HepG2 (cell line): ENCODE data around the gene GLYAT. TPM values are rescaled to one million over a fixed set of nuclear protein-coding genes. Genes with fewer than 3 reads are reported as not detected.

ENCODE experiments used
- BRF2 ChIP-seq: sonication (generic); formaldehyde crosslinking; IDR thresholded peaks from 2 replicates; pipeline ENCODE4 v1.8.1; 2022; ENCODE audit warnings: mild to moderate bottlenecking, missing genetic modification reagents
- CAMTA2 ChIP-seq: sonication (generic); formaldehyde crosslinking; IDR thresholded peaks from 2 replicates; pipeline ENCODE4 v1.4.0; 2020; ENCODE audit warnings: mild to moderate bottlenecking, missing genetic modification reagents, borderline replicate concordance
- GATAD2A ChIP-seq: IDR thresholded peaks from 2 replicates; pipeline ENCODE4 v1.6.1; 2016
- IKZF4 ChIP-seq: sonication (generic); formaldehyde crosslinking; IDR thresholded peaks from 2 replicates; pipeline ENCODE4 v1.5.1; 2020; ENCODE audit warnings: borderline replicate concordance, mild to moderate bottlenecking, low read depth, missing genetic modification reagents; ENCODE audit errors: not compliant biosample characterization
- KLF13 ChIP-seq: sonication (generic); formaldehyde crosslinking; IDR thresholded peaks from 2 replicates; pipeline ENCODE4 v1.4.0; 2020; ENCODE audit warnings: mild to moderate bottlenecking, missing genetic modification reagents
- KLF6 ChIP-seq: IDR thresholded peaks from 2 replicates; pipeline ENCODE4 v1.8.0; 2016; ENCODE audit warnings: missing biosample characterization, missing genetic modification reagents
- MAF1 ChIP-seq: sonication (generic); formaldehyde crosslinking; IDR thresholded peaks from 2 replicates; pipeline ENCODE4 v1.5.0; 2020; ENCODE audit warnings: missing genetic modification reagents, borderline replicate concordance
- MAFF ChIP-seq: IDR thresholded peaks from 2 replicates; pipeline ENCODE4 v1.6.1; 2011; ENCODE audit warnings: low read depth, low read length, improper control_type of control experiment
- MED8 ChIP-seq: sonication (generic); formaldehyde crosslinking; IDR thresholded peaks from 2 replicates; pipeline ENCODE4 v1.8.1; 2023; ENCODE audit warnings: mild to moderate bottlenecking, missing genetic modification reagents; ENCODE audit not compliant: insufficient replicate concordance
- MLXIP ChIP-seq: sonication (generic); formaldehyde crosslinking; IDR thresholded peaks from 2 replicates; pipeline ENCODE4 v1.9.0; 2021; ENCODE audit warnings: missing genetic modification reagents, borderline replicate concordance
- NR2F6 ChIP-seq, 2 experiments: IDR thresholded peaks; 2 replicates each; pipeline ENCODE4 v1.6.1; 2016; ENCODE audit warnings: antibody characterized with exemption in 1 of 2, mild to moderate bottlenecking in 1 of 2
- SP2 ChIP-seq: sonication (generic); formaldehyde crosslinking; IDR thresholded peaks from 2 replicates; pipeline ENCODE4 v1.5.1; 2020; ENCODE audit warnings: mild to moderate bottlenecking, missing genetic modification reagents
- TOPORS ChIP-seq: sonication (generic); formaldehyde crosslinking; IDR thresholded peaks from 2 replicates; pipeline ENCODE4 v1.8.0; 2023; ENCODE audit warnings: mild to moderate bottlenecking, missing genetic modification reagents
- ZNF138 ChIP-seq: sonication (generic); formaldehyde crosslinking; IDR thresholded peaks from 2 replicates; pipeline ENCODE4 v1.5.0; 2020; ENCODE audit warnings: mild to moderate bottlenecking, low read depth, missing genetic modification reagents
- ZNF460 ChIP-seq: sonication (generic); formaldehyde crosslinking; IDR thresholded peaks from 2 replicates; pipeline ENCODE4 v1.5.1; 2020; ENCODE audit warnings: missing genetic modification reagents, mild to moderate bottlenecking, borderline replicate concordance
- ZNF660 ChIP-seq: sonication (generic); formaldehyde crosslinking; IDR thresholded peaks from 2 replicates; pipeline ENCODE4 v1.5.1; 2020; ENCODE audit warnings: mild to moderate bottlenecking, low read depth, missing genetic modification reagents, borderline replicate concordance
- polyA plus RNA-seq, 8 experiments: library from polyadenylated mRNA; depleted of rRNA in 3 of 8; stranded (reverse) in 7 of 8; unstranded in 1 of 8; fragments of >200 nt; fragmentation: Illumina TruSeq in 4 of 8; extraction: Trizol in 4 of 8; gene quantifications; 2 replicates each; pipeline versions ENCODE4 v1.2.1 to v1.2.3, GENCODE V29; 2011 to 2016; ENCODE audit warnings: low read depth in 4 of 8, missing spikeins in 1 of 8, mixed read lengths in 1 of 8; ENCODE audit not compliant: insufficient read depth in 1 of 8
- total RNA-seq, 5 experiments: library from RNA; depleted of rRNA; stranded (reverse); fragments of >200 nt; fragmentation: Illumina TruSeq; extraction: Trizol; gene quantifications; 2 replicates each; pipeline ENCODE4 v1.2.3, GENCODE V29; 2016; ENCODE audit warnings: low read depth in 1 of 5
- TF ChIP-seq, protein P1 (sequence below): IDR thresholded peaks from 2 replicates; pipeline ENCODE4 v1.6.1; 2016; ENCODE audit warnings: missing compliant biosample characterization, missing genetic modification reagents, borderline replicate concordance
- TF ChIP-seq, protein P2 (sequence below): sonication (generic); formaldehyde crosslinking; IDR thresholded peaks from 2 replicates; pipeline ENCODE4 v1.5.1; 2020; ENCODE audit warnings: mild to moderate bottlenecking, missing genetic modification reagents, borderline replicate concordance

The GLYAT gene
- total and polyA plus RNA-seq, 2 of the 13 experiments (the other 11 are each of a cell fraction or from before 2014, with no cell fraction given) = not detected

DNA sequence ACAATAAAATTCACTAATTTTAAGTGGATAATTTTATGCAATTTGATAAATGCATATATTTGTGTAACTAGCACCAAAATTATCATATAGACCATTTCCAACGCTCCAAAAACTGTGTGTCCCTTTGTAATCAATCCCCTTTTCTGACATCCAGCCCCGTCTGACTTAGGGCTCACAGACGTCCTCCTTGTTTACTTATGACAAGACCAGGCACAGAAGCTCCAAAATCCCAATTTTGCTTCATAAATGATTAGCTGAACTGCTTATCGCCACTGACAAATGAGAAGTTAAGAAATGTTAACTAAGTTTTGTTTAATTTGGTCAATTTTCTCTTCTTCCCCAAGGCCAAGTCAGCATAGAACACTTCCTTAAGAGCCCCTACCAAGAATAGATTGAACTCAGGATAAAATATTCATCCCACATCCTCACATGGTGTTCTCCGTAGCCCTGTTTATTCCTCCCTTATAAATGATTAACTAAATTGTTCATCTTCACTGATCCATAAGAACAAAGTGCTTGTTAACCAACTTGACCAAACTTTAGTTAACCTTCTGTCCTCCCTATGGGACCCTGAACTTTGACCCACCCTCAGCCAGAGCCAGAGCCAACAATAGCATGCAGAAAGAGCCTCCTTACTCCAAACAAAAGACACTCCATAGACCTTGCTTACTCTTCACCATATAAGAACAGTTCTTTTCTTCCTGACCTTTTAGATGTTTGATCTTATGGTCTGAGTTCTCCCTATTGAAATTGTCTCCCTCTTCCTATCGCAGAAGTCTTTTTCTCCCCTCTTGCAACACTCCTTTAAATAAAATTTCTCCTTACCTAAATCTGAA is 30.8 kb upstream of the GLYAT start (continued):
- TF ChIP-seq MLXIP (CRISPR knock-in tag) = no peak
- TF ChIP-seq MAFF = no peak
- no peak for TF ChIP-seq KLF6 (CRISPR knock-in tag)
- TF ChIP-seq MAF1 (CRISPR knock-in tag) = no peak
- TF ChIP-seq, protein P1, sequence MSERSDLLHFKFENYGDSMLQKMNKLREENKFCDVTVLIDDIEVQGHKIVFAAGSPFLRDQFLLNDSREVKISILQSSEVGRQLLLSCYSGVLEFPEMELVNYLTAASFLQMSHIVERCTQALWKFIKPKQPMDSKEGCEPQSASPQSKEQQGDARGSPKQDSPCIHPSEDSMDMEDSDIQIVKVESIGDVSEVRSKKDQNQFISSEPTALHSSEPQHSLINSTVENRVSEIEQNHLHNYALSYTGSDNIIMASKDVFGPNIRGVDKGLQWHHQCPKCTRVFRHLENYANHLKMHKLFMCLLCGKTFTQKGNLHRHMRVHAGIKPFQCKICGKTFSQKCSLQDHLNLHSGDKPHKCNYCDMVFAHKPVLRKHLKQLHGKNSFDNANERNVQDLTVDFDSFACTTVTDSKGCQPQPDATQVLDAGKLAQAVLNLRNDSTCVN = no peak
- TF ChIP-seq ZNF460 = no peak
- TF ChIP-seq MED8 (CRISPR knock-in tag) = no peak
- TF ChIP-seq TOPORS (CRISPR knock-in tag) = no peak
- TF ChIP-seq ZNF660 (CRISPR knock-in tag) = no peak
- TF ChIP-seq IKZF4 (CRISPR knock-in tag) = no peak
- TF ChIP-seq GATAD2A (CRISPR knock-in tag) = peak; percentile 93
- no peak for TF ChIP-seq CAMTA2 (CRISPR knock-in tag)
- TF ChIP-seq KLF13 (CRISPR knock-in tag) = no peak
- TF ChIP-seq, protein P2, sequence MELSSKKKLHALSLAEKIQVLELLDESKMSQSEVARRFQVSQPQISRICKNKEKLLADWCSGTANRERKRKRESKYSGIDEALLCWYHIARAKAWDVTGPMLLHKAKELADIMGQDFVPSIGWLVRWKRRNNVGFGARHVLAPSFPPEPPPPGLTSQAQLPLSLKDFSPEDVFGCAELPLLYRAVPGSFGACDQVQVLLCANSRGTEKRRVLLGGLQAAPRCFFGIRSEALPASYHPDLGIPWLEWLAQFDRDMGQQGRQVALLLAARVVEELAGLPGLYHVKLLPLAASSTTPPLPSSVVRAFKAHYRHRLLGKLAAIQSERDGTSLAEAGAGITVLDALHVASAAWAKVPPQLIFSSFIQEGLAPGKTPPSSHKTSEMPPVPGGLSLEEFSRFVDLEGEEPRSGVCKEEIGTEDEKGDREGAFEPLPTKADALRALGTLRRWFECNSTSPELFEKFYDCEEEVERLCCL (CRISPR knock-in tag) = no peak
- TF ChIP-seq SP2 = no peak
- peak; percentile 91 for TF ChIP-seq NR2F6 (IDR thresholded peaks at IDR 0.05)
- peak; percentile 95 for TF ChIP-seq NR2F6 (CRISPR knock-in tag; IDR thresholded peaks at IDR 0.05)
- no peak for TF ChIP-seq ZNF138 (CRISPR knock-in tag)
- TF ChIP-seq BRF2 (CRISPR knock-in tag) = no peak
